Posterior cingulate gyrus (tissue), 11 donors: ENCODE measurements around the gene CCDC144A.
"Not testable (repeated sequence)": the region's sequence is repeated elsewhere in the genome, so short reads cannot be mapped to it uniquely, and the experiment has no call there.

Experiments
- DNase-seq, 10 donors: peaks; one replicate each; pipeline versions ENCODE4 v3.0.0 to v3.0.0-alpha.2; 2020 to 2021; ENCODE audit warnings: mixed read lengths in 3 of 10
- intact Hi-C: fragments of 100-400 bp; cut with DNase I; formaldehyde crosslinking; loops from one replicate; pipeline ENCODE4 v1.15.1; 2023

Gene CCDC144A

GRCh38 chr17:16746571-16746970, 56.5 kb downstream of the CCDC144A start:
- DNase-seq = peak in 3 of 10 donors; percentile 70 to 83 (median 79)
- intact Hi-C loops = not testable (repeated sequence)

- DNase-seq, intact Hi-C loops: not testable (repeated sequence)
These were observed 60.5 kb downstream of the CCDC144A start for GRCh38 chr17:16750515-16750914.

GRCh38 chr17:16751224-16751923, 61.3 kb downstream of the CCDC144A start:
- DNase-seq, intact Hi-C loops: not testable (repeated sequence)

GRCh38 chr17:16751924-16752287, 61.9 kb downstream of the CCDC144A start:
- DNase-seq = peak in 1 of 10 donors; percentile 35
- intact Hi-C loops = not testable (repeated sequence)

GRCh38 chr17:16757520-16757919, 67.5 kb downstream of the CCDC144A start:
- peak in 1 of 10 donors; percentile 43 for DNase-seq
- intact Hi-C loops = not testable (repeated sequence)

- intact Hi-C loops, DNase-seq: not testable (repeated sequence)
These were observed 68.1 kb downstream of the CCDC144A start for GRCh38 chr17:16758177-16758576.

- intact Hi-C loops, DNase-seq: not testable (repeated sequence)
These were observed 78.5 kb downstream of the CCDC144A start for GRCh38 chr17:16768290-16769175.

GRCh38 chr17:16772394-16773145, 82.5 kb downstream of the CCDC144A start:
- intact Hi-C loops, DNase-seq: not testable (repeated sequence)

GRCh38 chr17:16773146-16773522, 83.1 kb downstream of the CCDC144A start:
- intact Hi-C loops, DNase-seq: not testable (repeated sequence)

GRCh38 chr17:16787851-16788250, 97.8 kb downstream of the CCDC144A start:
- peak in 1 of 10 donors; percentile 67 for DNase-seq
- intact Hi-C loops = not testable (repeated sequence)

- intact Hi-C loops, DNase-seq: not testable (repeated sequence)
These were observed 99.0 kb downstream of the CCDC144A start for GRCh38 chr17:16788889-16789536.

- DNase-seq, intact Hi-C loops: not testable (repeated sequence)
These were observed 99.6 kb downstream of the CCDC144A start for GRCh38 chr17:16789622-16790021.

- DNase-seq, intact Hi-C loops: not testable (repeated sequence)
These were observed 100.4 kb downstream of the CCDC144A start for GRCh38 chr17:16790313-16790871.

GRCh38 chr17:16794215-16794614, 104.2 kb downstream of the CCDC144A start:
- intact Hi-C loops, DNase-seq: not testable (repeated sequence)

GRCh38 chr17:16795894-16796293, 105.9 kb downstream of the CCDC144A start:
- DNase-seq = peak in 1 of 10 donors; percentile 85
- intact Hi-C loops = not testable (repeated sequence)

- intact Hi-C loops = not testable (repeated sequence)
These were observed 114.8 kb downstream of the CCDC144A start for GRCh38 chr17:16804851-16805250.

GRCh38 chr17:16806599-16806998, 116.6 kb downstream of the CCDC144A start:
- peak in 1 of 10 donors; percentile 56 for DNase-seq
- intact Hi-C loops = not testable (repeated sequence)

More at GRCh38 chr17:16804851-16805250, 114.8 kb downstream of the CCDC144A start:
- peak in 1 of 10 donors; percentile 43 for DNase-seq

- intact Hi-C loops, DNase-seq: not testable (repeated sequence)
These were observed 117.6 kb downstream of the CCDC144A start for GRCh38 chr17:16807620-16808019.

- DNase-seq, intact Hi-C loops: not testable (repeated sequence)
These were observed 120.2 kb downstream of the CCDC144A start for GRCh38 chr17:16810236-16810635.

- intact Hi-C loops, DNase-seq: not testable (repeated sequence)
These were observed 122.1 kb downstream of the CCDC144A start for GRCh38 chr17:16812126-16812525.
